A673 (cell line): ENCODE measurements around the gene ZNF827. TPM values are rescaled to one million over a fixed set of nuclear protein-coding genes. Genes with fewer than 3 reads are reported as not detected.

ENCODE experiments used
- BruUV-seq: library from RNA; stranded (reverse); fragments of 400-500 nt; replicated peaks from 2 replicates; lab custom pipeline; 2021; lab: Mats Ljungman, UMichigan
- CTCF ChIA-PET: fragments of 300-600 bp; sonication (Branson Sonifier 250); formaldehyde crosslinking; loops from one replicate; lab custom pipeline; 2022; ENCODE audit warnings: antibody characterized with exemption; lab: Charles Lee
- POLR2A ChIA-PET: fragments of 300-600 bp; sonication (Branson Sonifier 250); formaldehyde crosslinking; loops from one replicate; lab custom pipeline; 2022; ENCODE audit warnings: antibody characterized with exemption; ENCODE audit not compliant: low non-redundant PET; lab: Charles Lee
- DNase-seq: peaks from one replicate; pipeline ENCODE4 v3.0.0-alpha.2; 2015; ENCODE audit warnings: low spot score
- H3K27ac ChIP-seq: fragments of 200-600 bp; sonication (generic); 2 replicates; pipeline ENCODE4 v1.5.1; 2016; ENCODE audit warnings: mixed run types, low read depth, mild to moderate bottlenecking, mixed read lengths, antibody characterized with exemption, low read length; ENCODE audit not compliant: poor library complexity, severe bottlenecking
- H3K27me3 ChIP-seq: fragments of 200-600 bp; sonication (generic); replicated peaks from 2 replicates; pipeline ENCODE4 v1.6.1; 2017; ENCODE audit warnings: mixed run types, low read depth, mild to moderate bottlenecking, mixed read lengths, antibody characterized with exemption, low read length; ENCODE audit not compliant: insufficient read depth, poor library complexity
- H3K36me3 ChIP-seq: fragments of 200-600 bp; sonication (generic); 2 replicates; pipeline ENCODE4 v1.6.1; 2016; ENCODE audit warnings: mixed run types, mild to moderate bottlenecking, mixed read lengths, antibody characterized with exemption, low read length; ENCODE audit not compliant: insufficient read depth, poor library complexity, severe bottlenecking
- H3K4me1 ChIP-seq: fragments of 200-600 bp; sonication (generic); 2 replicates; pipeline ENCODE4 v1.6.1; 2017; ENCODE audit warnings: mixed run types, mild to moderate bottlenecking, mixed read lengths, antibody characterized with exemption, low read length; ENCODE audit not compliant: insufficient read depth, poor library complexity, severe bottlenecking
- H3K4me3 ChIP-seq: fragments of 200-600 bp; sonication (generic); 2 replicates; pipeline ENCODE4 v1.5.1; 2016; ENCODE audit warnings: low read depth, mixed run types, mild to moderate bottlenecking, mixed read lengths, low read length; ENCODE audit not compliant: poor library complexity, severe bottlenecking
- H3K9me3 ChIP-seq: fragments of 200-600 bp; sonication (generic); 2 replicates; pipeline ENCODE4 v1.6.1; 2016; ENCODE audit warnings: mixed run types, low read depth, mild to moderate bottlenecking, mixed read lengths, antibody characterized with exemption, low read length; ENCODE audit not compliant: poor library complexity, severe bottlenecking
- CTCF ChIP-seq: fragments of 300-800, 200-600 bp; sonication (generic); conservative IDR thresholded peaks from 2 replicates; pipeline ENCODE4 v1.5.1; 2017; ENCODE audit warnings: low read depth, mild to moderate bottlenecking, antibody characterized with exemption, low read length, moderate library complexity, mixed read lengths
- EZH2 ChIP-seq: fragments of 200-600 bp; sonication (generic); IDR thresholded peaks from 2 replicates; pipeline ENCODE4 v1.6.1; 2017; ENCODE audit warnings: borderline replicate concordance, low read depth, mild to moderate bottlenecking, mixed read lengths, antibody characterized with exemption, low read length; ENCODE audit not compliant: poor library complexity, severe bottlenecking
- intact Hi-C: fragments of 100-400 bp; cut with micrococcal nuclease; formaldehyde crosslinking; loops from one replicate; pipeline ENCODE4 v1.10.0; 2022; ENCODE audit not compliant: unreplicated experiment
- total RNA-seq: library from RNA; stranded (reverse); gene quantifications from 2 replicates; pipeline ENCODE4 v1.2.3, GENCODE V29; 2021

The ZNF827 gene
- total RNA-seq, 1 experiment from 2014 or later: 20.0 TPM

- intact Hi-C loops: no loop called here
Observed at GRCh38 chr4:145931403-145931802, 7.2 kb downstream of the ZNF827 start.

GRCh38 chr4:145930592-145930991, 8.0 kb downstream of the ZNF827 start:
- no peaks in the 10 kb centered on the region for H3K36me3 ChIP-seq
- BruUV-seq: no TSS peak
- H3K4me1 ChIP-seq: peaks cover 15% of the 10 kb centered on the region
- H3K27ac ChIP-seq: no peak overlapping the region
- H3K4me3 ChIP-seq: no peak overlapping the region
- ChIA-PET CTCF (no interaction called here), POLR2A (interaction anchor here (0.6 kb wide), 2 partner anchors 70 to 88 kb away, joined by 3 read pairs; no protein-coding TSS in a partner anchor)
- no peaks in the 10 kb centered on the region for H3K9me3 ChIP-seq
- no peak for DNase-seq
- intact Hi-C loops: no loop called here
- no peak for TF ChIP-seq CTCF
- no peak for TF ChIP-seq EZH2
- no peaks in the 10 kb centered on the region for H3K27me3 ChIP-seq

More at GRCh38 chr4:145931403-145931802, 7.2 kb downstream of the ZNF827 start:
- Histone ChIP-seq H3K9me3 (no peaks in the 10 kb centered on the region), H3K4me1 (peaks cover 16% of the 10 kb centered on the region), H3K4me3 (no peak overlapping the region), H3K27ac (no peak overlapping the region), H3K27me3 (no peaks in the 10 kb centered on the region), H3K36me3 (no peaks in the 10 kb centered on the region)
- POLR2A ChIA-PET: interaction anchor here (0.6 kb wide), 1 partner anchor 71 kb away, joined by 3 read pairs; no protein-coding TSS in a partner anchor
- no peak for TF ChIP-seq EZH2
- no TSS peak for BruUV-seq
- CTCF ChIA-PET: no interaction called here
- no peak for DNase-seq

GRCh38 chr4:145929415-145930178, 9.0 kb downstream of the ZNF827 start:
- CTCF ChIA-PET: no interaction called here
- H3K9me3 ChIP-seq: peaks cover 6% of the 10 kb centered on the region
- DNase-seq: no peak
- H3K36me3 ChIP-seq: no peaks in the 10 kb centered on the region
- peaks cover 5% of the 10 kb centered on the region for H3K4me1 ChIP-seq
- H3K27ac ChIP-seq: no peak overlapping the region
- BruUV-seq: no TSS peak
- no peak for TF ChIP-seq CTCF
- TF ChIP-seq EZH2: no peak
- intact Hi-C loops: no loop called here
- H3K27me3 ChIP-seq: no peaks in the 10 kb centered on the region
- POLR2A ChIA-PET: no interaction called here
- H3K4me3 ChIP-seq: no peak overlapping the region
